ENCODE results near the gene MBD2.
"Not testable (repeated sequence)": the region's sequence is repeated elsewhere in the genome, so short reads cannot be mapped to it uniquely, and the experiment has no call there.

The MBD2 gene

DNA sequence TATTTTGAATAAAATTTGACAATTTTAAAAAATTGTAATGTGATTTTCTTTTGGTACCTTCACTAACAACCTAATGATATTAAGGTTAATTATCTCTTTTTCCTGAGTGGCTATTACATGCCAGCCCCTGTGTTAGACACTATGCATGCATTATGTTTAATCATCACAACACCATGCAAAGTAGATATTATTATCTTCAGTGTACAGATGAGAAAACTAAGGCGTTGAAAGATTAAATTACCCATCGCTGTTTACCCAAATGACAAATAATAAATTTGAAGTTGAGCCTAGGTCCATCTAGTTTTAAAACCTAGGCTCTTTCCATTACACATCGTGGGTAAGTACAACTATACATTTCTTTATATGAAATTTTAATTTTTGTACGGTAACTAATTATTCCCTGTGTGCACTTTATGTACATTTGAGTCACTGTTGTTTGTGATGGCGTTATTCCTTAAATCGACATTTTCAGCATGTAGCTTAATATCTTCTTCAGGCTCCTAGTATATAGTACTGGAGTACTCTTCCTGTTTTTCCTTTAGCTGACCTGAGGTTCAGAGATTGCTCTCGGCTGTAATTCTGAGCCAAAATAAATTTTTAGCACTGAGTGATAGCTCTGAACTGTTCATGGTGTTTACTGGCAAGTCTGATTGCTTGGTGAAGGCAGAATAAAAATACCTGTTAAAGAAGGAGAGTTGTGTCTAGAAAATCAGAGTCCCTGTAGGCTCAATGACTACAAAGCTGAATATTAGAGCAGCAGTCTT is 13.9 kb upstream of the MBD2 start:
- no peak for DNase-seq

DNA sequence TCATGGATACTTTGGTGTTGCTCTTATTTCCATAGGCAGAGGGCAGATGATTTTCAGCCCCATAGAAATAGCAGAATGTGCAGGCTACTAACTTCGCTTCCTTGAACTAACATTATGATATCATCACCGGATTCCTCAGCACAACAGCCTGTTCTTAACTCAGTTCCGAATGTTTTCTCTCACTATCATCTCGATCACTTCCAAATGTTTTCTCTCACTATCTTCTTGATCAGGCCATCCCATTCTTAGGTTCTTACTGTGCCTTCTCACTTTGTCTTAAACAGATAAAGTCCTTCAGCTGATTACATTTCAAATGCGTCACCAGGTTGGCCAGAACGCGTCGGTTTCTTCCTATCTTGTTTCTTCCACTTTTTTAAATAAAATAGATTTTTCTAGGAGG is 11.4 kb upstream of the MBD2 start:
- DNase-seq: no peak

DNA sequence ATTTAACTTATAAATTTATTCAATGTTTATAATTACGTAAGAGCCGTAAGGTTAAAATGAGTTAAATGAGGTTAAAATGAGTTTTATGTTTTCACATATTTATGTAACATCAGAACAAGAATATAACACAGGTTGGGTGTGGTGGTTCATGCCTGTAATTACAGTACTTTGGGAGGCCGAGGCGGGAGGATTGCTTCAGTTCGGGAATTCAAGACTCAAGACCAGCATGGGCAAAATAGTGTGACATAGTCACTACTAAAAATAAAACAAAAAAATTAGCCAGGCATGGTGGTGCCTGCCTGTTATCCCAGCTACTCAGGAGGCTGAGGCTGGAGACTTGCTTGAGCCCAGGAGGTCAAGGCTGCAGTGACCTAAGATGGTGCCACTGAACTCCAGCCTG is 9.3 kb upstream of the MBD2 start:
- no peak for DNase-seq

DNA sequence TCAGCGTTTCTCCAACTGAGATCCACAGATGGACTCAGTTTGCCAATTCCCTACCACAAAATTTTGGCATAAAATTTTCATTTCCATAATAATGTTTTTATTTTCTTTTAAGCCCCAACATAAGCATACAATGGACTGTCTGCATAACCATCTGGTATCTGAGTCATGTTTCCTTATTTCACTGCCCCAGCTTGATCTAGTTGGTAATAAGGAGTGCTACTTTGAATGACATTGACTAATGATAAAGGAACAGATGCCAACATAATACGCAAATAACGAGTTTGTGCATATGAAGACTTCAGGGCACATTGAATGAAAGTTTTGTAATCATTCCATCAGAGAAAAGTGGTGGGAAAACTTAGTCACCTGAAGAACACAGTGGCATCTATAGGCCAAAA is 8.8 kb upstream of the MBD2 start:
- no peak for DNase-seq

DNA sequence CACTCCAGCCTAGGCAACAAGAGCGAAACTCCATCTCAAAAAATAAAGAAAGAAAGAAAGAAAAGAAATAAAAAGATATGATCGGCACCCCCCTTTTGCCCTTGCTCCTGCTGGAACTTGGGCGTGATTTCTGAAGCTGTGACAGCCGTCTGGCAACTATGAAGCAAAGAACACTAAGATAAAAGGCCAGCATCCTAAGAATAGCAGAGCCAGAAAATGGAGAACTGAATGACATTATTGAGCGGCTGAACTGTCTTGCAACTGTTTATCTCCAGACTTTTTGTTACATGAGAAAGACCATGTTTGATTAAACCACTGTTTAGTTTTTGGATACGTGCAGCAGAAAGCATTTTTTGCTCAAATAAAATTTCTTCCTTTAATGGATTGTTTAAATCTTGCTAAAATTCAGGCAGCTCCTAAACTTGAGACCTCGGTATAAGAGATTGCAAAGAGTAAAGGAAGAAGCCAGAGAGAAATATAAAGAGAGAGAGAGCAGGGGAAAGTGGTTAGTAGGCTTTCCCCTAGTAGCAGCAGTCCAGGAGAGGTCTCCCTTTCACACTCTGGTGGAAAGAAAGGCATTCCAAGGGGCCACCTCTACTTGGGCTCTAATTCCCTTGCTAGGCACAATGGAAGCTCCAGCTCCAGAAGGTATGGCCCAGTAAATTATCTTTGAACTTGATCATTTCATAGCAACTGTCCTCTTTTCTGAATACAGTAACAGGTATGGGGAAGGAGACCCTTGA is 8.2 kb upstream of the MBD2 start:
- no peak for DNase-seq

DNA sequence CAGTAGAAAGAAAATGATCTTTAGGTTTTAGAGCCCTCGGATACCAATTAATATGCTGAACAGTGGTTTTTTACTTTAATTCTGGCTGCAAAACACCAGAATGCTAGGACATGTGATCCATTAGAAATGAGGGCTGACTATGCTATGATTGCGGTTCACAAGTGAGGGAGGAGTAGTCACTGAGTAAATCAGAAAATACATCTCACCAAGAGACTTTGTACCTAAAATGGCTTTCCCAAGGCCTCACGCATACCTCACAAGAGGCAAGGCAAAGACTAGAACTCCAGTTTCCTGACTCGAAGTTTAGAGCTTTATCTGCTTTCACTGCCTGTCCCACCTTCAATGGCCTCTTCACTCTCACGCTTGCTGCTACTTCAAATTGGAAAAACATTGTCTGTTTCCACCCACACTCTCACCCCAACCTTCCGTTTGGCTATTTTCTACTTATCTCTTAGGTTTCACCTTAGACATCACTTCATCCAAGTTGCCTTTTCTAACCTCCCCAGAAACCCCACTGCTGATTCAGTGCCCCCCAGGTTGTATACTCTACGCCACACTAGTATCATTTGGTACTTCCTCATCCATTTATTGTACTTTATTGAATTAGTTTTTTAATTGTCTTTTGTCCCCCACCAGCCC is 5.1 kb upstream of the MBD2 start:
- DNase-seq: no peak

DNA sequence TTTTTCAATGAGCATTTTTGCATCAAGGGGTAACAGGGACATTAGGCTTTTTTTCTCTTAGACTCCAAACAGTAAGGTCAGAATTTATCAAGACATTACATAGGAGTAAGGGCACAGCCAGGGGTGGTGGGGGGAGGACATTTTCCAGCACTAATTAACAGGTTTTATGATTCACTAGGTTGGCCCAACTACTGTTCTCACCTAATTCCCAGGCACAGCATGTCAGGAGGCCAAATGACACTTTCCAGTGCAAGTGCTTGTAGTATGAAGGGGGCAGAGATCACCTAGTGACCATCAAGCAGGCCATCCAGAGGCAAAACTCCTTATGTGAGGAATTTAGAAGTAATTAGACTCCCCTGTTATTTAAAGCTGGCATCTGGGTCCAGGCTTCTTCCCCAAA is 3.9 kb upstream of the MBD2 start:
- no peak for DNase-seq

DNA sequence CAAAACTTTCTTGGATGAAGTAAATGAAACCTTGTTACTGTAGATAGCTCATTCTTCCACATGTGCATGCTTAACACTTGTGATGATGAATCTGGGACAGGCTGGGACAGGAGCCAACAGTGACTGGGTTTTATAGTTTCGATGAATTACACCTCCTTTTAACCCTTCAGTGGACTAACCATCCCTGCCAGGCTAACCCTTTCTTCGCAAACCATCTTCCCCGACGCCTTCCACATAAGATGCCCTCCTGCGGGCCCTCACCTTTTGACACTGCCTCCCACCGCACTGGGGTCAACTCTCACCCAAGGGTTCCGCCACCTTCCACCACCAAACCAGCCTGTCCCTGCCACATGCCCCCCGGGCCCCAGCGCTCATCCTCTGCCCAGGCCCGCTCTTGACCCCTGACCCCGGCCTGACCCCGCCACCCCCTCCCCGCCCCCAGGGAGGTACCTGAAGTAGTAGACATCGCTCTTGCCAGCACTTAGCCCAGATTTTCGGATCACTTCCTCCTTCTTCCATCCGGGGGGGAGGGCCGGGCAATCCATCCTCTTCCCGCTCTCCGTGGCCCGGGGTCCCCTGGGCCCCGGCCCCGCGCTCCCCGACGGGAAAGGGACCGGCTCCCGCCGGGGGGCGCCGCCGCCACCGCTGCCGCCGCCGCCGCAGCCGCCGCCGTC is 764 bp downstream of the MBD2 start:
- peak; percentile 56 for DNase-seq

DNA sequence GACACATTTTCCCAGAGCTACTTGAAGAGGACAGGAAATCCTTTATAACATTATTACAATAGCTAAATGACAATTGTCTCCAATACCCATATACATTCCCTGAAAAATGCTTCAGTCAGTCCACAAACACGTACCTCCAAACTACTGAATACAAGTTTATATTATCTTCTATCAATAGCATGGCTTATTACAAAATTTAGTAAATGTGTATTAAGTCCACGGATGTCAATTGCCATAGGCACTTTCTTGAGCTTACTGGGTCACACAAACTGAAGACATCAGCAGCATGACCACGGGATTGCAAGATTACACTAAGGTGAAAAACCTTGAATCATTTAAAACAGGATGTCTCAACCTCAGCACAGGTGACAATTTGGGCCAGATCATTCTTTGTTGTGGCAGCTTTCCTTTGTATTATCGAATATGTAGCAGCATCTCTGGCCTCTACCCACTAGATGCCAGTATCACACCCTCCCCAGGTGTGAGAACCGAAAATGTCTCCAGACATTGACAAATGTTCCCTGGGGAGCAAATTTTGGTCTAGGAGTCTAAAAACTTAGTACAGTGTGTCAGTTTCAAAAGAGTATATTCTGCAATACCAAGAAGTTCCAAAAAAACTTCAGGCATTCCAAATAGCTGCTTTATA is 1.4 kb downstream of the MBD2 start:
- no peak for DNase-seq

DNA sequence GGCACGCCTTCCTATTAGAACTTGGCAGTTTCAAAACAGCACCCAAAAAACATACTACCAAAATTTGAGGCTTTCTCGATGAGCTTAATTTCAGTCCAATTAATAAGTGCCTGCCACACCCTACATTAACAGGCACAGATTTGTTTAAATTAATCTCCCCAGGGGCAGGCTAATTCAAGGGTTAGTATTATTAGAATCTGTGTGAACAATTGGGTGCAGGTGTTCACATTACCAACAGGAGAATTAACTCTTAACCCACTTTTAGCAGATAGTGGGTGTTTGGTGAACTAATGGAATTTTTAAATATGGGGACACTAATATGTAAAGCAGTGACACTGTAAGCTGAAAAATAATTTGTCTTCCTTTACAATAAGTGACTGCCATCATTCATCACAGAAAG is 4.1 kb downstream of the MBD2 start:
- no peak for DNase-seq

DNA sequence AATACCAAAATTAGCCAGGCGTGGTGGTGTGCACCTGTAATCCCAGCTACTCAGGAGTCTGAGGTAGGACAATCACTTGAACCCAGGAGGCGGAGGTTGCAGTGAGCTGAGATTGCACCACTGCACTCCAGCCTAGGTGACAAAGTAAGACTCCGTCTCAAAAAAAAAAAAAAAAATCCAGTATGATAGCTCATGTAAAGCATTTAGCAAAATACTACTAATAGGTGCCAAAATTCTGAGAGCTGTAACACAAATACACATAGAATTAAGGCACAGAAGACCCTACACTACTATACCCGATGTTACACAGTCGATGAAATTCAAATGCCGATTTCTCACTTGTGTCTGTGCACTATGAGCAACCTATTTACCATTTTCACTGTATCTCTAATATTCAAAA is 5.7 kb downstream of the MBD2 start:
- not testable (repeated sequence) for DNase-seq

DNA sequence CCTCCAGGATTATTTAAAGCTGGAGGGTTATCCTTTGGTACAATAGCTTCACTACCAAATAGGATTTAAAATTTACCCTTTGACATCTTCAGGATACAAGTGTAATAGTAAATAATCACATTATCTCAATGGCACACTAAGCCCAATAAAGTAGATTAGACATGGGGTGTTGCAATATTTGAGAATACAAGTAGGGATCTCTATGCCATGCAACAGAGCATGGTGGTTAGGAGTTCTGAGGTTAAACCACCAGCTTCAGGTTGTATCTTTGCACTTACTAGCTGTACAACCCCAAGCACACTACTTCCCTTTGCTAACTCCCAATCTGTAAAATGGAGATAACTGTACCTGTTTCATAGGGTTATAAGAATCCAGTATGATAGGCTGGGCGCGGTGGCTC is 6.2 kb downstream of the MBD2 start:
- no peak for DNase-seq

DNA sequence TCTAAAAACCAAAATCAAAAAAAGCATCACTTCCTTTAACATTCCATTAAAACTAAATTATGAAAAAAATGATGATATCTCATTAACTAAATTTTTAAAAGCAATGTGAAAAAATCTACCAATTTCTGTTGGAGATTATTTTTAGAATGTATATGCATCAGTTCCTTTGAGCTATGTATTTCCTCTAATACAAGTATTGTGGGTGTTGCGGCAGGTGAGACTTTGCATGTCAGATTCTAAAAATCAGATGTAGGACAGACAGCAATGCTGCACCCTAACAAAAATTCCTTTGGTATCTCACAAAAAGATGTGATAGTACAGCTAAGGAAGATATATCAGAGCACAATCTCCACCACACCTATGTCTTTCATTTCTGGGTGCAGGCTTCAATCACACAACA is 6.8 kb downstream of the MBD2 start:
- no peak for DNase-seq

DNA sequence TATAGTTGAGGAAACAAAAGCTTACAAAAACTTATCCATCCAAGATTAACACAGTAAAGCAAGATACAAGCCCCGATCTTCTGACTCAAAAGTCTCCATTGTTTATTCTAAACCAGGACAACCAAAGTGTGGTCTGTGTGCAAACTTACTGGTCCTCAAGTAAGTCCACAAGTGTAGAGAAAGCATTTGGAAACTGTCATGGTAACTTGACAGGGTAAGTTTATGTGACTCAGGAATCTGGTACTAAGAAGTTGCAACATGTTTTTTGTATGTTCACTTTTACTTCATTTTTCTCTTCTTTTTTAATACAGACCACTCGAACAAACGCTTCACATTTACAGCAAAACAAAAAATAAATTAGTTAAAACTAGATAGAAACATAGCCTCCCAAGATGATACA is 9.4 kb downstream of the MBD2 start:
- DNase-seq: no peak

DNA sequence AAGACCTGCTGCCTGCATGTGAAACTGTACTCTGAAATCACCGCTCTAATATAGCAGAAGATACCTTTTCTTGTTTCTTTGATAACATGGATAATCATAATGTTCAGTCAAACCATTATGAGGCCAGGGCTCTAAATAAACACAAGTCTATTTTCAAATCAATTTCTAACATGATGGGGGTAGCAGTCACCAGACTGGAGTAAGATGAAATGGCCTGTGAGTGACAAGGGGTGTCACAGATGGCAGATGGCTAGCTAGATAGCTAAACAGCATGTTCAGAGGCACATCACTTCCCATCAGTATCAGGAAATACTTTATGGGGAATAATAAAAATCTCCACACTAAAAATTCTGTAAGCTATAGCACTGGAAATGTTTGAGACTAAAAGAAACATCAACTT is 14.0 kb downstream of the MBD2 start:
- DNase-seq: no peak

DNA sequence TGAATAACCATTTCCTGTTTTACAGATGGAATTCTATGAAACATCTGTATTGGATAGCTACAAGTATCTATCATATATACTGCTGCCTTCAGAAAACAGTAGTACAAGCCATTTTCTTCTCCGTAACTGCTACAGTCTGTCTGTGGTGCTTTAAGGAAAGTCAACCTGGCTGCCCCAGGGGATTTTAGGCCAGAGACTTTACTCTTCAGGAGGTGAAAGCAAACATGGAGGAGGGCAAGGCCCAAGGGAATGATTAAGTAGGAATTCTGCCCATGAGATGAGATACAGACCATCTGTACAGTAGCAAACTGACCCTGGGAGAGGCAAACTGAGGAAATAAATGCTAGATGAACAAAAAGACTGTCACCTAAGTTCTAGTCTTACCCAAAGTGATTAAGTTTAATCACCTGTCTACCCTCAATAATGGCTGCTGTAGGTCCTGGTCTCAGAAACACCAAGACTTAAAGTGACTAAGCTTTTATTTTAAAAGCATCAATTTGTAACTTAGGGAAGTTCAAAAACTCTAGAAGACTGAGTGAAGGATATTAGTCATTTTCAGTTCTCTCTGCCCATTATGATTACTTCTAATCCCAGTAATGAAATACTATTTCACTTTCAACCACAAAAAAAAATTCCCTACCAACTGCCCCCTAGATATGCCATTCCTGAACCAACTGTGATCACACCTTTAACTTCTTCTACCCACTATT is 14.8 kb downstream of the MBD2 start:
- DNase-seq: no peak

DNA sequence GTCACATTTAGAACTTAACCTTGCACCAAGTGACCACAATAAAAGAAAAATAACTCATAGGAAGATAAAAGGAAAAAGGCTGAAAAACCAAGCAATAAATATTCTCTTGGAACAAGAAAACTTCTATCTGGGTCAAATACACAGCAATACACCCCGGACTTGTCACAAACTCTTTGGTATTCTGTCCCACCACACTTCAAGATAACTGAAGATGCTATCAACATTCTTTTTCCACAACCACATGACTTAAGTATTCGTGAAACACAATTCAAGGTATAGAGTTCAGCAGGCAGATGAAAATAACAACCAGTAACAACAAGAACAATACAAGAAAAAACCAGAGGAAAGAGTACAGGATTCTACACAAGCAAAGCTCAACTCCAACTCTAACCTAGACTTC is 18.0 kb downstream of the MBD2 start:
- no peak for DNase-seq

DNA sequence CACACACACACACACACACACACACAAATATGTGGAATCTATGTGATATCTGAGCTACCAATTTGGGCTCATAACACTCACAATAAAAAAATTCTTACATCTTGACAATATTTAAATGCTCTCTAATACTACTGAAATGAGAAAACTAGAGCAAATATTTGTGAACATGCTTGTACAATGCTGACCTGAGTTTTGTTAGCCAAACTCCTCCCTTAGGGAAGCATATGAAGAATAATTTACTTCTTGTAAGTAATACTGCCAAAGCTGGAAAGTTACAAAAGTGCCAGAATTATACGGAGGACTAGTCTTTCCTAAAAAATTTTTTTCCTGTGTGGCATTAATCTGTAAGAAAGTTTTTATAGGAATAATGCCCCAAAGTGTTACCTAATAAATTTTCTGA is 18.5 kb downstream of the MBD2 start:
- DNase-seq: no peak

DNA sequence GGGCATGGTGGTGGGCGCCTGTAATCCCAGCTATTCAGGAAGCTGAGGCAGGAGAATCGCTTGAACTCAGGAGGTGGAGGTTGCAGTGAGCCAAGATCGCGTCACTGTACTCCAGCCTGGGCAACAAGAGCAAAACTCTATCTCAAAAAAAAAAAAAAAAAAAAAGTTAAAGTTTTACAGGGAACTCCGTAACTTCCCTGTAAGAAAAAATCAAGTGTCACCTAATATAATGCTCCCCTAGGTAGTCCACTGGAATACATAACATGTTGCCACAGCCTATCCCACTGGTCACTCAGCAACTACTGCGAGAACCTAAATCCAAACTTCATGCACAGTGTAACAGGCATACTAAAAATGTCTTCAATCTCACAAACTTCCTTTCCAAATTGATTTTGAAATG is 19.0 kb downstream of the MBD2 start:
- DNase-seq: not testable (repeated sequence)

DNA sequence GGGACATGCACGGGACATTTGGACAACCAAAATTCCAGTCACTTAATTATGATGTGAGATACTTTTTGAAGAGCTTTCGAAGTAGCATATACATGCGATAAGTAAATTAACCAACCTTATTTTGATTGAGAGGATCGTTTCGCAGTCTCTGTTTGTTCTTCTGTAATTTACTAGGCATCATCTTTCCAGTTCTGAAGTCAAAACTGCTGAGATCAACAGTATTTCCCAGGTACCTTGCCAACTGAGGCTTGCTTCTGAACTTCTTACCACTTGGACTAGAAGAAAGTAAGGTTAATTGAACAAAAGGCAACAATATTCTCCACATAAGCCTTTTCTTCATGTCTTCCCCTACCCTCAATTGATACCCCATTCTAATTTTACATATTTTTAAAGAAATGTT is 19.6 kb downstream of the MBD2 start:
- DNase-seq: no peak

DNA sequence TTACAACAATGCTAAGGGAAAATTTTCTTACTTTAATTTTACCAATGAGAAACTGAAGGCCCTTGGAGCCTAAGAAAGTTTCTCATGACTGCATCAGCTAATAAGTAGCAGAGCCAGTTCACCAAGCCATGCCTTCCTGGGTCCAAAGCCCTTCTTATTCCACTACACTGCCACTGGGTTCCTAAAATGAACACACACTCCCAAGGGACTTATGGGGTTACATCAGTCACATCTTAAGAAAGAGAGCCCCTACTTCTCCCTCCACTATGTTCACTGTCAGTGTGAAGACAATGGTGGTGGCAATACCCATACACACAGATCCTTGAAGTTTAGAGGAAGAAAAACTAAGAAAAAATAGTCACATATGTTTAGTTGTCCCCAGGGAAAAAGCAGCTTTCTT is 20.6 kb downstream of the MBD2 start:
- no peak for DNase-seq

DNA sequence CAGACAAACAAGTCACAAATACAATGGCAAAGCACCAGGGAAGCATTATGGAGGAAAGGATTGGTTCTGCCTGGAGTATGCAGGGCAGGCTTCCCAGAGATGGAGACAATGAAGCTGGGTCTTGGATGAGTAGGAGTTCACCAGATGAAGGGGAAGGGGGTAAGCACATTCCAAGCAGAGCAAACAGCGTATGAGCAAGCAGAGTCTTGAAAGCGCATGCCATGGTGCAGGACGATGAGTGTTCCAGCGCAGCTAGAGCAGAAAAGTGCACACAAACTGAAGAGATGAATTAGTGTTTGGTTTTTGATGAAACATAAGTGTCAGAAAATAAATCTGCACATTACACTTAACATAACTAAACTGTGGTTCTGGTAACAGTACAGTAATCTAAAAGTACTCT is 21.6 kb downstream of the MBD2 start:
- no peak for DNase-seq

Measured in right kidney (tissue), 1 donor.